H54 (cell line): ENCODE results near the gene GSG1L.

ENCODE experiments used
- DNase-seq: peaks from one replicate; pipeline ENCODE4 v3.0.0; 2011; ENCODE audit warnings: low spot score, mixed read lengths; ENCODE audit not compliant: insufficient read length
- FAIRE-seq: peaks from 3 replicates; lab custom pipeline; 2011; peaks lifted over from hg19 to GRCh38; lab: Jason Lieb, UNC
- POLR2A ChIP-seq: IDR thresholded peaks from 2 replicates; pipeline ENCODE4 v1.6.1; 2011; ENCODE audit warnings: low read depth, mild to moderate bottlenecking, low read length

Gene GSG1L

GRCh38 chr16:27822996-27823395 lies 240.5 kb downstream of the GSG1L start:
- DNase-seq, result no peak
- TF ChIP-seq POLR2A, result no peak
- no peak for FAIRE-seq

- FAIRE-seq (no peak), DNase-seq (no peak)
- TF ChIP-seq POLR2A, result no peak
Observed at GRCh38 chr16:27822529-27822928, 241.0 kb downstream of the GSG1L start.

- TF ChIP-seq POLR2A, result no peak
- no peak for DNase-seq
- no peak for FAIRE-seq
Observed at GRCh38 chr16:27820646-27821345, 242.7 kb downstream of the GSG1L start.

GRCh38 chr16:27819881-27820610 lies 243.5 kb downstream of the GSG1L start:
- no peak for FAIRE-seq
- TF ChIP-seq POLR2A, result no peak

GRCh38 chr16:27819356-27819755 lies 244.2 kb downstream of the GSG1L start:
- TF ChIP-seq POLR2A, result no peak
- DNase-seq (no peak), FAIRE-seq (no peak)

More at GRCh38 chr16:27819881-27820610, 243.5 kb downstream of the GSG1L start:
- DNase-seq, result no peak

GRCh38 chr16:27818246-27818645 lies 245.3 kb downstream of the GSG1L start:
- no peak for TF ChIP-seq POLR2A
- DNase-seq, result no peak
- FAIRE-seq, result no peak

GRCh38 chr16:27817038-27817437 lies 246.5 kb downstream of the GSG1L start:
- no peak for TF ChIP-seq POLR2A
- no peak for DNase-seq
- no peak for FAIRE-seq

GRCh38 chr16:27816561-27816960 lies 247.0 kb downstream of the GSG1L start:
- no peak for DNase-seq
- no peak for TF ChIP-seq POLR2A
- FAIRE-seq, result no peak

- no peak for FAIRE-seq
- DNase-seq, result no peak
- TF ChIP-seq POLR2A, result no peak
Observed at GRCh38 chr16:27813591-27813990, 249.9 kb downstream of the GSG1L start.

- no peak for TF ChIP-seq POLR2A
- DNase-seq, result no peak
- no peak for FAIRE-seq
Observed at GRCh38 chr16:27811881-27812280, 251.6 kb downstream of the GSG1L start.

GRCh38 chr16:27806986-27807385 lies 256.5 kb downstream of the GSG1L start:
- no peak for FAIRE-seq
- TF ChIP-seq POLR2A, result no peak
- no peak for DNase-seq

GRCh38 chr16:27806388-27806787 lies 257.1 kb downstream of the GSG1L start:
- no peak for TF ChIP-seq POLR2A
- FAIRE-seq (no peak), DNase-seq (no peak)

GRCh38 chr16:27805828-27806351 lies 257.6 kb downstream of the GSG1L start:
- DNase-seq (no peak), FAIRE-seq (no peak)
- TF ChIP-seq POLR2A, result no peak

GRCh38 chr16:27803775-27804549 lies 259.6 kb downstream of the GSG1L start:
- FAIRE-seq (no peak), DNase-seq (no peak)
- no peak for TF ChIP-seq POLR2A
